Measurements from ENCODE around the gene PKNOX2.

Gene PKNOX2

GRCh38 chr11:125267548-125267947 lies 103.0 kb downstream of the PKNOX2 start:
- no peak for DNase-seq

GRCh38 chr11:125268611-125269010 lies 104.1 kb downstream of the PKNOX2 start:
- DNase-seq: no peak

- DNase-seq: no peak
Observed at GRCh38 chr11:125270106-125270505, 105.6 kb downstream of the PKNOX2 start.

GRCh38 chr11:125270711-125271110 lies 106.2 kb downstream of the PKNOX2 start:
- DNase-seq: no peak

GRCh38 chr11:125271483-125272091 lies 107.0 kb downstream of the PKNOX2 start:
- DNase-seq: no peak

- no peak for DNase-seq
Observed at GRCh38 chr11:125272092-125272491, 107.5 kb downstream of the PKNOX2 start.

GRCh38 chr11:125272821-125273220 lies 108.3 kb downstream of the PKNOX2 start:
- DNase-seq: no peak

GRCh38 chr11:125273519-125274000 lies 109.0 kb downstream of the PKNOX2 start:
- DNase-seq: no peak

GRCh38 chr11:125274309-125274708 lies 109.8 kb downstream of the PKNOX2 start:
- DNase-seq: no peak

- no peak for DNase-seq
Observed at GRCh38 chr11:125274774-125275173, 110.2 kb downstream of the PKNOX2 start.

GRCh38 chr11:125275905-125276618 lies 111.5 kb downstream of the PKNOX2 start:
- no peak for DNase-seq

- no peak for DNase-seq
Observed at GRCh38 chr11:125276619-125276976, 112.0 kb downstream of the PKNOX2 start.

- no peak for DNase-seq
Observed at GRCh38 chr11:125279676-125280418, 115.3 kb downstream of the PKNOX2 start.

- no peak for DNase-seq
Observed at GRCh38 chr11:125280646-125281045, 116.1 kb downstream of the PKNOX2 start.

GRCh38 chr11:125281831-125282595 lies 117.5 kb downstream of the PKNOX2 start:
- no peak for DNase-seq

- no peak for DNase-seq
Observed at GRCh38 chr11:125282596-125282914, 118.0 kb downstream of the PKNOX2 start.

GRCh38 chr11:125284245-125284850 lies 119.8 kb downstream of the PKNOX2 start:
- DNase-seq: no peak

- no peak for DNase-seq
Observed at GRCh38 chr11:125285844-125286243, 121.3 kb downstream of the PKNOX2 start.

GRCh38 chr11:125286486-125286885 lies 121.9 kb downstream of the PKNOX2 start:
- no peak for DNase-seq

- no peak for DNase-seq
Observed at GRCh38 chr11:125287491-125288210, 123.1 kb downstream of the PKNOX2 start.

- DNase-seq: no peak
Observed at GRCh38 chr11:125289419-125290098, 125.0 kb downstream of the PKNOX2 start.

- no peak for DNase-seq
Observed at GRCh38 chr11:125290263-125290662, 125.7 kb downstream of the PKNOX2 start.

All from CD4-positive, alpha-beta T cell treated with Interleukin-12 subunit alpha and Interleukin-12 subunit beta, for 1 hour (primary cell).